Stimulated activated CD8-positive, alpha-beta memory T cell treated with anti-CD3 and anti-CD28 coated beads, Interleukin-2, amount 100 ng/mL, for 1 hour (primary cell): Measurements from ENCODE around the gene SLC38A11.

Experiments used
- DNase-seq, 2 donors: peaks; one replicate each; pipeline ENCODE4 v3.0.0-alpha.2; 2020; ENCODE audit warnings: low read depth in 2 of 2

Gene SLC38A11

DNA sequence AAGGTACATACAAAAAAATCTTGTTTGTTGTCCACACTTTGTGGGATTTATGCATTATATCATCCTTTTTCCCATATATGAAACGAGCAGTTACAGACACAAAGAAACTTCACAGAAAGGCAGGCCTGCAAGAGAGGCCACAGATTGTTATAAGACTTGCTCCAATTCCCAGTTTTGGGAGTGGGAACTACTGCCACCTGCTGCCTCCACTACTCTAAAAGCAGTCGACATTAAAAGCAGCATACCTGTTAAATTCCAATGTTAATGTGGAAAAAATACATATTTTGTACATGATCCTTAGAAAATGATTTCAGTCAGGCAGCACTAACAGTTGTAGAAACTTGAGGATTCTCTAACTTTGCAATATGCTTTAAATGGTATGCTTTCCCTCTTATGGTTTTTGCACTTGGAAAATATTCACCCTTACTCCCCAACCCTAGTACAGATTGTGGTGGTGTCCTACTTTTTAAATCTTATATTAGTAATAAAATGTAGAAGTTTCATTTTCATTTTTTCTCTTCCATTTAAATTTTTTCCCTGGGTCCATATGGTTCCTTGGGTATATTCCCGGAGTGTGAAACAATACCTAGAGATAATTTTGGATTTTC, 37.9 kb downstream of the SLC38A11 start:
- DNase-seq, result no peak

DNA sequence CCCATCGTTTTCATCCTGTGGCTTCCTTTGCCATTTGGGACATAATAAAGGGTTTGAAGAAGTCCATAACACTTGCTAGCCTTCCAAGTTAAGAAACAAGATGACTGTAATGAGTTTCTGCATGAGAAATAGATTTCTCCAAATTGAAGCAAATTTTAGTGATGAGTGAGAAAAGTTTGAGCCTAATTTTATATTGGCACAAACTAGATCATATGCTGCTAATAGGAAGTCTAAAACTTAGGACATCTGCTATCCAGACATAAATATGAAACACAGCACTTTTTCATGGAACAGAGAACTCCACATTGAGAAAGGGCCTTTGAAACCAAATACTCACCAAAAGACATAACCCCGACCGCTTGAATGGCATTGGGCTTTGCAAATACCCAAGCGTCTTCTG, 39.8 kb downstream of the SLC38A11 start:
- DNase-seq, result no peak

DNA sequence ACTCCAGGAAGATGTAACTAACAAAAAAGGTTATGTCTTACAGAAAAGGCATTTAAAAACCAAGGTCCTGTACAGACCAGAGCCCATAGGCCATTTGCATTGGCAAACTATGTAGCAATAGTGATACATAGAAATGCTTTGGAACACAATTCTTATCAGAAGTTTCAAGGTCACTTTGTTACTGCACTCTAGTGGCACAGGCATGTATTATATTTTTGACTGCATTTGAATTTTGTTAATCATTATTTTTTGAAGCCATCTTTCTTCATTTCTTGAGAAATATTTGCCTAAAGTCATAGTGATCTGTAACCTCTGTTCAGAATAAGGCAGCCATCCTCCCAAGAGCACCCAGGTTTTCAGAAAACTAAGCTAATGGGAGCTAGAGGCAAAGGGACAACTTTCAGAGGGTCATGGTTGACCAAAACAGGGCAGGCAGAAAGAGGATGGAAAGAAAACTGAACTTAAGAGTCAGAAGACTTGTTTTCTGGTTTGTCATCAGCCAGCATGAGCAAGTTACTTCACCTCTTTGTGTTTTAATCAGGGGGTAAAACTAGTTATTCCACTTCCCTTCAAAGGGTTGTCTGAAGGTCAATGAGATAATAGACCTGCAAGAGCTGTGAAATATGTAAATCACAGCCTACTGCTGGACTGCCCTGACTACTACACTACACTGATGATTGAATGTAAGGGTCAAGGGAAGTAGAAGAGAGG, 41.5 kb downstream of the SLC38A11 start:
- DNase-seq, result no peak

DNA sequence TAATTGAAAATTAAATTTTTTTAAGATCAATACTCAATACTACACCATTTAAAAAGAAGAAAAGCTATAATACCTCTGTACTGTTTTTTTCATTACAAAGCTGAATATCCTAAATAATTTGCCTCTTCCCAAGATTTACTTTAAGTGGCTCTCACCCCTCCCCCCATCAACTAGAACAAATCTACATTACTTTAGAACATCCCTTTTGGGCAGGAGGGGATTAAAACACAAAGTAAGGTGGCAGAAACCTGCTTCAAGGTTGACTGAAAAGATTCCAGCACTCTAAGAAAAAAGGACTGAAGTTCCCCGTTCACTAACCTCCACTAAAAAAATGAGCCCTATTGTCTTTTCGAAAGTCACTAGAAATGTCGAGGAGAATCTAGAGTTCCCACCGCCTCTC, 42.3 kb downstream of the SLC38A11 start:
- no peak for DNase-seq

DNA sequence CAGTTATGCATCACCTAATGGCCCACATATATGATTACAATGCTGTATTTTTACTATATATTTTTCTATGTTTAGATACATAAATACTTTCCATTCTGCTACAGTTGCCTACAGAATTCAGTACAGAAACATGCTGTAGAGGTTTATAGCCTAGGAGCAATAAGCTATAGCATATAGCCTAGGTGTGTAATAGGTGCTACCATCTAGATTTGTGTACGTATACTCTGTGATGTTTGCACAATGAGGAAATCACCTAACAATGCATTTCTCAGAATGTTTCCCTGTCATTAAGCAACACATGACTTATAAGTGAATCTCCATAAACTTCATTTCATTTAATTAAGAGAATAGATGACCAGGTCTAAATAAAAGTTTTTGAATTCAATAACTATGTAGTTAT, 43.5 kb downstream of the SLC38A11 start:
- DNase-seq, result no peak

DNA sequence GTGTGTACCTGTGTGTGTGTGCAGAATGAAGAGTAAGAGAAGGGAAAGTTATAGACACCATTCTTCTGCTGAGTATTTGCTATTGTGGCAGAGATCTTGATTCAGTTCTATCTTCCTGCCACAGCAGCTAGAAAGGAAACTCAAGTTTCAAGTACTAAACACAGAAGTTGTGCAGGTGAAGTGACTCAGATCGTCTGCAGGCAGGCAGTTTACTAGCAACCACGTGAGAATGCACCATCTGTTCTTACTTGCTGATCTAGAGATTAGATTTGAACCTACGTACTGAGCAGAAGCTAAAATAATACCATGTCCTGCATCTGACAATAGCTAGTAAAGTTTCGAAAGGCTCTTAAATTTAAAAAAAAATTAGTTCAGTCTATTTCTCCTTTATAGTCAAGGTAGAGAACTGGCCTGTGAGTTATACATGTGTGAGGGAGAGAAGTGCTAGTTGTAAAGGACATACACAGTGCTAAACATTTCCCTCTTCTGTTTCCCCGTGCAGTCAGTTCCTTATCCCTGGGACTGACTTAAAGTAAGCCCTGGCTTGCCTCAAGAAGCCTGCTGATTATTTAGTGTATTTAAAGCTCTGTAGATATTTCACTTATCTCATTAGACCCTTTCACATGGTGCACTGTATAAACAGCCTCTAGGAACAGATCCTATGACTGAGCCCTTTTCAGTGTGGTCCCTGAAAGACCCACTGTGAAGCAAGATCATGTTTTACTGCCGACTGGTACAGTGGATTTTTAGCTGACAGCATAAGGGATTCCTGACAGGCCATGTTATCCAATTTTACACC, 45.0 kb downstream of the SLC38A11 start:
- no peak for DNase-seq

DNA sequence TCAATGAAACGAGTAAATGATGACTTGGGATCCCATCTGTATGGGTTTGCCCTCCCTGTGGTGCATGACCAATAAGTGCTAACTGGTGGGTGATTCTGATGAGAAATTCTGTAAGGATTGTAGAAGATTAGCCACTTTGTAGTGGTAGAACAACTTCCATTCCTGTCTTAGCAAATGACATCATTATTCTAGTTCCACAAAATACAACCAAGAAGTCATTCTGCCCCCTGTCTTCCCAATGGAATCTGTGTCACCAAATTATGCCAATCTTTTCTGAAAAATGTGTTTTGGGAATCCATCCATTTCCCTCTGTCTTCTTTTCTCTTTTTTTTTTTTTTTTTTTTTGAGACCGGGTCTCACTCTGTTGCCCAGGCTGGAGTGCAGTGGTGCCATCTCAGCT, 48.4 kb downstream of the SLC38A11 start:
- DNase-seq, result no peak

DNA sequence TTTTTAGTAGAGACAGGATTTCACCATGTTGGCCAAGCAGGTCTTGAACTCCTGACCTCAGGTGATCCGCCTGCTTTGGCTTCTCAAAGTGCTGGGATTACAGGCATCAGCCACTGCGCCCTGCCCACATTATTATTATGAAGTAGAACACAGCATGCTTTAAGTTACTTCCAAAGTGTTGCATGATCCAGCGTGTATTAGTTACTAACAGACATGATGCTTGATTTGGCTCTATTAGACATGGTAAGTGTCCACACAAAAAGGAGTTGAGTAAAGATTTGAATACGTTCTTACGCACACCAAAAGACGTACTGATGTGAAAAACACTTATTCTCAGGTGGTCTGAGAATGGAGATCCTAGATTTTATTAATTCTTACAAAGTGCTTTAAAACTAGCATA, 50.0 kb downstream of the SLC38A11 start:
- DNase-seq, result no peak

DNA sequence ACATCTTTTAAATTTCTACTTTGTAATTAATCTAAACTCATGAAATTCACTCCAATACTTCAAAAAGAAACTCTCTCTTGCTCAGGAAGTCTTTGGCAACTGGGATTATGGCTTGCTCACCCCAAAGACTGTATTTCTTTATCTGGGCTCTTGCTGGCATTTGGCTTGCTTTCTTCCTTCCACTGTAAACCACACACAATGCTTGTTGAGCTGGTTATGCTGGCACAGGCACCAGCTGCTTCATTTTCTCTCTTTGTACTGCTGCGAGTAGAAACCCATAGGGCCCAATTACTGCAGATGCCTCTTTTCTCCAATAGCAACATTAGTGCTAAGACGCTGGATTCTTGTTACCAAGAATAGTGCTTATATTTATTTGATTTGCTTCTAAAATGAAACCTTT, 51.4 kb downstream of the SLC38A11 start:
- no peak for DNase-seq

DNA sequence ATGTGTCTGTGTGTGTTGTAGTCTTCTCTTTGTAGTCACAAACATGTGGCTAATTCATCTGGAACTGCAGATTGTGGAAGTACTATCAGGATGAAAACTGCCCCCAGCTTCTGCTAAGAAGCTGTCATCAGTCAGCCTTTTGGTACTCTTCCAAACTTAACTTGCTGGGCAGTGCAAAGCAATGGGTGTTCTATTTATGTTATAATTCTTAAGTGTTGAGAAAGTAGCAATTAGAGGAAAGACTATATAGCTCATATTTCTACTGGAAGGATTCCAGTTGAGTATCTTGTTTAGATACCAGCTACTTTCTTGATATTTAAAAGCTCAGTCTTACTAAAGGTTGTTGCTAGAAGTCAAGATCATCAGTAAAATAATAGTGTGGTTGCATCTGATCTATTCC, 52.1 kb downstream of the SLC38A11 start:
- no peak for DNase-seq

DNA sequence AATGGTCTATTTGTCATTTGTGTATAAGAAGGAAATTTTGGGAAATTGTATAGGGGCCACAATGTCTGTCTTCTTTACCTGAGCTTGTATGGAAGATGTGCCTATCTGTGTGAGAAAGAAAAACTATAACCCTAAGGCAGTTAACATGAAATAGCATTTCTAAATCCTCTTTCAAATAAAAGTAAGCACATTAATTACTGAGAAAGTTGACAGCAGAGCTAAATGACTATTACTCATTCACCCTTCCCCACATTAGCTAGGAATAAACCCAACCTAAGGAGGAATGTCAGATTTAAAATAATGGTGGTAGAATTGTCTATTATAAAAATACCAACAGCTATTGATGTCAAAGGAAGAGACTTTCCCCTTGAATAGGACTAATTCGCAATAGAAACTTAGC, 56.2 kb downstream of the SLC38A11 start:
- DNase-seq, result no peak

DNA sequence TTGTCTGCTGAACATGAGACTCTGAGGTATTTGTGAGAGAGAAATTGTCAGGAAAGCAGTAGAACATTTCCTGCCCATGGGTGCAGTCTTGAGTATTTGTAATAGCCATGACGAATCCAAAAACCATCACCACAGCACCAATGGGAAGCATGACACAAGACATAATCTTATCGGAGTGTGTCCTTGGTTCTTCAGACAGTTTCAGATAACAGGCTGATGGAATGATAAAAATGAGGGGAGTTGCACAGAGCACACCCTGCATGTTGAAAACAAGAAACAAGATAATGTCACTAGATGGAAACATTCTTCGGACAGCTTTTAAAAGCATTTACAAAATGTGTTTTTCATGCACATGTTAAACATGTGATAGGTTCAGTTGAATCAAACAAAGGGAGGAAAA, 56.9 kb downstream of the SLC38A11 start:
- DNase-seq, result no peak

DNA sequence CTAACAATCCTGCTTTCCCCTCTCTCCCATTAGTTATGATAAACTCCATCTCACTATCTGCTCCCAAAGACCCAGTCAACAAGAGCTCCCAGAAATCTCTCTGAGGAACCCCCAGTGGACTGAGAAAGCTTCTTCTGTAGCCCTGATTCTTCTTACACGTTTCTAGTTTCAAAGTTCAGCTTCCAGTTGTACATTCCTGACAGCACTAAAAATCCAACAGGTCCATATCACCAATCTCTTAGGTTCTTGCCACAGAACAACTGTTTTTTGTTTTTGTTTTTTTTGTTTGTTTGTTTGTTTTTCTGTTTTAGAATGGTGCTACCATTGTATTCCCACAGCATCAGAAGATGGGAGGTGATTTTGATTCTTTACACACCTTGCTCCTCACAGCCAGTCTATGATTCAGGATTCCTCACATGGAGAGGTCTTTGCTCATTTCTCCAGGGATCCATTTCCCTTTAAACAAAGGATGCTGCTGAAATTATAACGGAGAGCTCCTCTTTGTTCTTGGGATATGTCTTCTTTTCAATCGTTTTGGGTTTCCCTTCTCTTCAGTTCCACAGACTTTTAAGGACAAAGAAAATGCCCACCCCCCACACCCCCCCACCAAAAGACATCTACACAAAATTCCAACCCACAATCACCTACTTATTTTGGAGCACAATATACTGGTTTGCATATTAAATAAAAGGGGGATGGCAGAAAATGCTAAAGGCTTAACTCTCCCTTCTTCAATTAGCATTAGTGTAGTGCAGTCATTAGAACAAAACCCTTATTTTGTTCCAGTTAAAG, 57.7 kb downstream of the SLC38A11 start:
- DNase-seq, result no peak

DNA sequence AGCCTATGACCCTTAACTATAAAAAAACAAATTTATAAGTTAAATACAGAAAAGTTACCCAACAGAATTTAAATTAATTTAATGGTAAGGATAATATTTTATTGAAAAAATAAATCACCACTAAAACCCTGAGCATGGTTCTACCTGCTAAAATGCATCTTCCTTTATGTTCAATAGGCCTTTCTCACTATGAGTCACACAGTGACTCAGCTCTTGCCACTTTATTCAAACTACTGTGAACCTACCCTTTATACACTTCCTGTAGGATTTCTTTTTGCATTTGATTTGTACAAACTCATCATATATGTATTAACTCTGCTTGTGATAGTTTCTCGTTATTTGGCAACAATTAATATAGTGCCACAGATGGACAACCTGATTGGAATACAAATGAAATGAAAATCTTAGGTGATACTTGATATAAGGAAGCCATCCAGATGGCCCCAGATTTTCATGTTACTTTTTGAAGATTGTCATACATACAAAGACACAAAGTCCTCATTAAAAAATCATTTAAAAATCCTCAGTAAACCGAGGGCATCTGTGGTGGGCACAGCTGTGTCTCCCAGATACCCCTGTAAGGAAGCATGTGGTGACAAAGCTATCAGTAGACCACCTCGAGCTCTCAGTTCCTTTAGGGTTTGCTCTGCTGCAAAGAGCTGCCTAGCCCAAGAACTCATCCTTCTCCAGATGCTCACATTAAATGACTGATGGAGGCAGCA, 58.5 kb downstream of the SLC38A11 start:
- DNase-seq, result no peak

DNA sequence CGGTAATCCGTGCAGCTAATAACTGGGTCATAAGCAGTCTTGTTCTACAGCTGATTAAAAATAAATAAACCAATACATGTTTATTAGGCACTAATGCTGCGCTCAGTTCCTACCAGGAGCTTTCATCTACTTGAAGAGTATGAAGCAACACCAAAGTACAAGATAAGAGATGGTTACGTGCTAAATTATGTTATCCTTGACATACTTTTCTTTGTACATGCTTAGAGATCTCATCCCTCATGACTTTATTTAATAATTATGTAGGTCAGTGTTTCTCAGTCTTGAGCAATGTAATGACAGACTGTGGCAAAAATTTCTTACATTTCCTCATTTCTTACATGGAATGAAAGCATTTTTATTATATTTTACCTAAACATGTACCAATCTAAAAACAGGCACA, 59.1 kb downstream of the SLC38A11 start:
- DNase-seq, result no peak

DNA sequence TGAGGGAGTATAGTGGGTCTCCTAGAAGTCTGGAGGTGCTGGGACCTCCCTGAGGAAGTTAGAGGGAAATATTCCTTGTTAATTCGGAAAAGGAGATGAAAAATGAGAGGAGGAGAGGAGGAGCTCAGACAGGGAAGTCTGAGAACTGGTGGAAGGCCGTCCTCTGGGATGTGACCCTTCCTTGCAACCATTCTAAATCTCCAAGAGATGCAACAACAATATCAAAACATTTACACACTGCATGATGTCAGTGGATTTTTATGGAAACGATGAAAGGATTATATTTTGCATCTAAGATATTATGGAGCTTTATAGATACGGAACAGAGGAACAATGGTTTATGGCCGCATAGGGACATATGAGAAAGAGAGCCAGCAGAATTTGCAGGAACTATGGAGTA, 63.9 kb downstream of the SLC38A11 start:
- no peak for DNase-seq

DNA sequence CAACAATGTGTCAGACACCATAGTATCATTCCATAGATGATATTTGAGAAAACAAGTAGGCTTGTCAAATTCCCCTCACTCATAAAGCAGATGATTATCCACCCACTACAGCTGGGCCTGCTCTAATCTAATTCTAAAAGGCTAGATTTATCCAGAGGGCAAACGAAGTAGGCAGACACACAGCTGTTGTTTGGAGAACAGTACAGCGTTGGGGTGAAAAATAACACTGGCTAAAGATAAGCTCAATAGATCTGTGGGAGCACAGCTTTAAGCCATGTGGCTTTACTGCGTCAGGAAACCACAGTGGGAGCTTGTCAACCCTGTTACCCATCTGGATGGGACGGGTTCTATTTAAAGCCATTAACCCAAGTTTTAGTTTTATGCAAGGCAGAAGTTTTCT, 64.8 kb downstream of the SLC38A11 start:
- DNase-seq, result no peak

DNA sequence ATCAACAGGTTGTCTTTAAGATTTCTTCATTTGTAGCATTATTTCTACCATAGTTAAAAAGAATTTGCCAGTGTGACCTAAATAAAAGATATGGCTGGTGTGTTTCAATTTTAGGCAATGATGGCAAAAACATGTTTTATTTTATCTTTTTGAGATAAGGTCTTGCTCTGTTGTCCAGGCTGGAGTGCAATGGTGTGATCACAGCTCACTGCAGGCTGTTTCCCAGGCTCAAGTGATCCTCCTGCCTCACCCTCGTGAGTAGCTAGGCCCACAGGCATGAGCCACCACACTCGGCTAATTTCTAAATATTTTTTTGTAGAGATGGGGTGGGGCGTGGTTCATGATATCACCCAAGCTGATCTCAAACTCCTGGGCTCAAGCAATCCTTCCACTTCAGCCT, 66.7 kb downstream of the SLC38A11 start:
- no peak for DNase-seq

DNA sequence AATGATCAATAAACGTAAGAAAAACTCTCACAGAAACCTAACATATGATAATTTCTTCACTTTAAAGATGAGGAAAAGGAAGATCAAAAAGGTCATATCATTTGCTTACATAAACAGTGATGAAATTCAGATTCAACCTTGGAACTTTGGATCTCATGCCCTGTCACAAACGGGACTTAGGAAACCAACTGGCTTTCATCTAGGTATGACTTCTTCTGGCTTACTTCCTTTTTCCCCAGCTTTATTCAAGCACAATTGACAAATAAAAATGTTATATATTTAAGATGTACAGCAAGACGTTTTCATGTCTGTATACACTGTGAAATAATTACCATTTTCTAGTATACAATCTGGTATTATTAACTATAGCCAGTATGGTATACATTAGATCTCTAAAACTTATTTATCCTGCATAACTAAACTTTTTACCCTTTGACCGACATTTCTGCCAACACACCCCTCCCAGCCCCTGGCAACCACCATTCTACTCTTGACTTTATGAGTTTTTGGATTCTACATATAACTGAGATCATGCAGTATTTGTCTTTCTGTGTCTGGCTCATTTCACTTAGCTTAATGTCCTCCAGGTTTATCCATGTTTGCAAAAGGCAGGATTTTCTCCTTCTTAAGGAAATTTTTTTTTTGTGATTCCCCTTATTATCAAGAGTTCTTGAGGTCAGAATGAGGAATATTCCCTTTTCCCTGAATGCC, 67.7 kb downstream of the SLC38A11 start:
- no peak for DNase-seq

DNA sequence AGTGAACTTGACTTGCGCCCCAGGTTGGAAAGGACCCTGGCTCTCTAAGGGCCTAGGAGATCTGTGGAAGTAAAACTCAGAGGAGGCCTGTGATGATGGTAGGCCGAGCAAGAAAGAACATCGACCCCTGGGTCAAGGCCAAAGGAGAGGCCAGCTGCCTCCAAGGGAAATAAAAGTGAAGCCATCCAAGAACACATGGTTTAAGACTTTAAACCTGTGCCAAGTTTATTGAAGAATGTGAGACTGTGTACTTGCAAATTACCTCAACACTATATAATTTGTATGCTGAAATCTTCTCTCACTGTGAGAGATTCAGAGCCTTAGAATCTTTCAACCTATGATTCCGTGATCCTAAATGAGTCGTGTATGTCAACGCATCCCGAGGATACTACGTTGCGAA, 73.0 kb downstream of the SLC38A11 start:
- DNase-seq, result no peak

DNA sequence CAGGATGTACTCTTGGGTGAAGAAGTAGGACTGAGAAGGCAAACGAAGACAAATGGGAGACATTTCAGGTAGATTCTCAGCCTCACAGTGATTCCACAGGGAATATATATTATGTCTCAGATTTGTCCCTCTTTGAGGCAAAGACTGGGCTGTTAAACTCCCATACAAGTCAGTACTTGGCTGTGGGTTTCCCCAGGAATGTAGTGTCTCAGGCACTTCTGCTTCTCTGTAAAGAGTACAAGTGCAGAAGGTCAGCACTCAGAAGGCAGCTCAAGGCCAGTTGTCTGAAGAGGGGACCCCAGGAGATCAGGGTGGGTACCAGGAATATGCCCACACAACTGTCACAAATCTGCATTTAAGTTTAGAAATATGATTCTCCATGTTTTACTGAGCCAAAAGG, 73.8 kb downstream of the SLC38A11 start:
- no peak for DNase-seq
